Measurements from ENCODE around the gene SDHB.

Gene SDHB

GRCh38 chr1:17059391-17060305 is 5.8 kb upstream of the SDHB start (continued):
- TF ChIP-seq ZNF654 (tag by site-specific recombination; IDR thresholded peaks at IDR 0.05; ENCODE audit: low read depth) (peak; percentile 80), ZNF571 (tag by site-specific recombination; IDR thresholded peaks at IDR 0.05) (no peak), SP7 (tag by site-specific recombination; IDR thresholded peaks at IDR 0.05) (peak; percentile 98), ZNF600 (tag by site-specific recombination; IDR thresholded peaks at IDR 0.05) (peak; percentile 28; the same call in 1 of the 2 replicates), CTCF (tag by site-specific recombination; IDR thresholded peaks at IDR 0.05) (peak; percentile 85), ZNF335 (tag by site-specific recombination; conservative IDR thresholded peaks at IDR 0.05) (peak; percentile 23; the same call in 1 of the 2 replicates), ZSCAN18 (tag by site-specific recombination; IDR thresholded peaks at IDR 0.05) (no peak), ZFHX2 (tag by site-specific recombination; conservative IDR thresholded peaks at IDR 0.05) (peak; percentile 63)

GRCh38 chr1:17056551-17056950 is 2.7 kb upstream of the SDHB start:
- POLR2A ChIA-PET = no interaction called here
- Histone ChIP-seq H3K4me3 (ENCODE audit: low read depth, low read length) (no peak overlapping the region), H3K27ac (ENCODE audit: extremely low read depth, low read depth, low read length) (no peak overlapping the region), H3K9me3 (ENCODE audit: control insufficient read depth, insufficient read depth, low read depth, low read length) (no peaks in the 10 kb centered on the region), H3K4me1 (ENCODE audit: control insufficient read depth, insufficient read depth, low read length) (peaks cover 5% of the 10 kb centered on the region; the same call in 1 of the 2 replicates), H3K36me3 (ENCODE audit: control insufficient read depth in 2 of 2, insufficient read depth in 1 of 2, low read length in 2 of 2) (peaks cover 0 to 7% of the 10 kb centered on the region in 2 experiments; a peak in 2 of 3 replicates)
- CTCF ChIA-PET = interaction anchor here (0.6 to 2.2 kb wide), 4 partner anchors 10 to 550 kb away, joined by 3 to 9 read pairs (median 3); no protein-coding TSS in a partner anchor
- no peak for TF ChIP-seq ZNF560 (tag by site-specific recombination; IDR thresholded peaks at IDR 0.05; ENCODE audit: borderline replicate concordance)
- TF ChIP-seq ZNF626 (tag by site-specific recombination; IDR thresholded peaks at IDR 0.05) = no peak
- no peak for TF ChIP-seq ZNF248 (tag by site-specific recombination; IDR thresholded peaks at IDR 0.05)
- no peak for TF ChIP-seq ZNF585B (tag by site-specific recombination; IDR thresholded peaks at IDR 0.05)
- TF ChIP-seq ZNF121 (tag by site-specific recombination; IDR thresholded peaks at IDR 0.05) = no peak
- TF ChIP-seq ZNF623 (tag by site-specific recombination; IDR thresholded peaks at IDR 0.05) = no peak
- no peak for TF ChIP-seq ZNF133 (tag by site-specific recombination; IDR thresholded peaks at IDR 0.05)
- TF ChIP-seq MEIS1 (CRISPR knock-in tag; IDR thresholded peaks at IDR 0.05; ENCODE audit: borderline replicate concordance) = no peak
- TF ChIP-seq HIC1 (tag by site-specific recombination; IDR thresholded peaks at IDR 0.05) = no peak
- no peak for TF ChIP-seq ZNF221 (tag by site-specific recombination; IDR thresholded peaks at IDR 0.05; ENCODE audit: borderline replicate concordance)
- TF ChIP-seq PBX3 (CRISPR knock-in tag; IDR thresholded peaks at IDR 0.05) = no peak
- TF ChIP-seq BCL11A (tag by site-specific recombination; IDR thresholded peaks at IDR 0.05; ENCODE audit: low read depth) = no peak
- no peak for TF ChIP-seq KLF7 (tag by site-specific recombination; IDR thresholded peaks at IDR 0.05; ENCODE audit: borderline replicate concordance)
- no peak for TF ChIP-seq ZNF670 (tag by site-specific recombination; IDR thresholded peaks at IDR 0.05; ENCODE audit: low read depth)
- no peak for TF ChIP-seq ZNF169 (tag by site-specific recombination; IDR thresholded peaks at IDR 0.05)
- TF ChIP-seq ZNF558 (tag by site-specific recombination; IDR thresholded peaks at IDR 0.05) = no peak

Data from HEK293 (cell line).